IMR-90 (cell line): Measurements from ENCODE around the gene ID3. TPM values are rescaled to one million over a fixed set of nuclear protein-coding genes. Genes with fewer than 3 reads are reported as not detected.

Source experiments
- ATAC-seq: fragments of 200-7000 bp; cut with Tn5 transposase; 2 replicates; pipeline ENCODE4 v1.9.1; 2020; ENCODE audit warnings: low read depth, mild to moderate bottlenecking, moderate library complexity
- BruUV-seq: library from RNA; stranded (reverse); fragments of 400-500 nt; replicated peaks from 2 replicates; lab custom pipeline; 2021; lab: Mats Ljungman, UMichigan
- CTCF ChIA-PET: fragments of 300-600 bp; formaldehyde crosslinking; extraction: SDS; loops from one replicate; lab custom pipeline; 2021; ENCODE audit warnings: antibody characterized with exemption; lab: Yijun Ruan, JAX
- POLR2A ChIA-PET: fragments of 300-600 bp; sonication (Branson Sonifier 250); formaldehyde crosslinking; loops from one replicate; lab custom pipeline; 2022; ENCODE audit warnings: antibody characterized with exemption; ENCODE audit not compliant: unreplicated experiment; lab: Charles Lee
- DNase-seq: peaks from one replicate; pipeline ENCODE4 v3.0.0; 2013
- H2AFZ ChIP-seq: replicated peaks from 2 replicates; pipeline ENCODE3; 2013; ENCODE audit warnings: low read length, mild to moderate bottlenecking; ENCODE audit not compliant: poor library complexity
- H2AK5ac ChIP-seq: 2 replicates; pipeline ENCODE4 v1.6.1; 2013; ENCODE audit warnings: low read depth, low read length, inconsistent platforms
- H2AK9ac ChIP-seq: replicated peaks from 2 replicates; pipeline ENCODE3; 2013; ENCODE audit warnings: mild to moderate bottlenecking, low read depth, low read length, moderate library complexity; ENCODE audit not compliant: poor library complexity
- H2BK120ac ChIP-seq: 2 replicates; pipeline ENCODE4 v1.6.1; 2013; ENCODE audit warnings: low read depth, low read length, inconsistent platforms
- H2BK15ac ChIP-seq: 3 replicates; pipeline ENCODE4 v1.6.1; 2013; ENCODE audit warnings: low read depth, low read length, inconsistent platforms
- H2BK20ac ChIP-seq: 2 replicates; pipeline ENCODE4 v1.6.1; 2013; ENCODE audit warnings: low read depth, mild to moderate bottlenecking, inconsistent platforms, low read length, moderate library complexity
- H2BK5ac ChIP-seq: 2 replicates; pipeline ENCODE4 v1.6.1; 2013; ENCODE audit warnings: mild to moderate bottlenecking, low read depth, low read length, inconsistent platforms; ENCODE audit not compliant: poor library complexity, severe bottlenecking
- H3K14ac ChIP-seq: replicated peaks from 2 replicates; pipeline ENCODE4 v1.6.1; 2013; ENCODE audit warnings: low read depth, low read length, inconsistent platforms
- H3K18ac ChIP-seq: 2 replicates; pipeline ENCODE4 v1.6.1; 2013; ENCODE audit warnings: low read depth, low read length, control low read depth
- H3K23ac ChIP-seq: 2 replicates; pipeline ENCODE4 v1.6.1; 2013; ENCODE audit warnings: low read depth, low read length, inconsistent platforms
- H3K27ac ChIP-seq: 2 replicates; pipeline ENCODE4 v1.5.1; 2013; ENCODE audit warnings: mild to moderate bottlenecking, control low read depth, low read length; ENCODE audit not compliant: insufficient read depth
- H3K27me3 ChIP-seq: 2 replicates; pipeline ENCODE4 v1.6.1; 2013; ENCODE audit warnings: low read length; ENCODE audit not compliant: control insufficient read depth, insufficient read depth
- H3K36me3 ChIP-seq: 2 replicates; pipeline ENCODE4 v1.6.1; 2013; ENCODE audit warnings: low read length, mixed read lengths; ENCODE audit not compliant: control insufficient read depth, insufficient read depth
- H3K4ac ChIP-seq: 2 replicates; pipeline ENCODE4 v1.6.1; 2013; ENCODE audit warnings: low read depth, low read length, inconsistent platforms
- H3K4me1 ChIP-seq: 2 replicates; pipeline ENCODE4 v1.6.1; 2013; ENCODE audit warnings: low read length, mixed read lengths; ENCODE audit not compliant: control insufficient read depth, insufficient read depth
- H3K4me2 ChIP-seq: 2 replicates; pipeline ENCODE4 v1.6.1; 2013; ENCODE audit warnings: low read depth, mild to moderate bottlenecking, control low read depth, low read length, moderate library complexity
- H3K4me3 ChIP-seq: 2 replicates; pipeline ENCODE4 v1.5.1; 2013; ENCODE audit warnings: low read depth, mild to moderate bottlenecking, control low read depth, low read length, moderate library complexity; ENCODE audit not compliant: insufficient read depth
- H3K56ac ChIP-seq: 2 replicates; pipeline ENCODE4 v1.6.1; 2013; ENCODE audit warnings: low read length, inconsistent platforms; ENCODE audit not compliant: insufficient read depth; ENCODE audit errors: extremely low read depth
- H3K79me1 ChIP-seq, 2 experiments: 2 replicates each; pipeline ENCODE4 v1.6.1; 2013; ENCODE audit warnings: low read length in 2 of 2, inconsistent platforms in 1 of 2, low read depth in 1 of 2
- H3K9ac ChIP-seq: 2 replicates; pipeline ENCODE4 v1.6.1; 2013; ENCODE audit warnings: low read depth, low read length, control low read depth
- H3K9me1 ChIP-seq: 2 replicates; pipeline ENCODE4 v1.6.1; 2013; ENCODE audit warnings: low read length, inconsistent platforms; ENCODE audit not compliant: insufficient read depth
- H3K9me3 ChIP-seq: 2 replicates; pipeline ENCODE4 v1.6.1; 2013; ENCODE audit warnings: low read length; ENCODE audit not compliant: control insufficient read depth, insufficient read depth
- H4K20me1 ChIP-seq: 2 replicates; pipeline ENCODE4 v1.6.1; 2013; ENCODE audit warnings: low read length, inconsistent platforms; ENCODE audit not compliant: insufficient read depth
- H4K5ac ChIP-seq: 2 replicates; pipeline ENCODE4 v1.6.1; 2013; ENCODE audit warnings: mild to moderate bottlenecking, low read depth, low read length, control low read depth
- H4K8ac ChIP-seq, 2 experiments: 2 replicates each; pipeline ENCODE4 v1.6.1; 2013; ENCODE audit warnings: low read depth in 2 of 2, low read length in 2 of 2, control low read depth in 1 of 2, inconsistent platforms in 1 of 2
- H4K91ac ChIP-seq: 2 replicates; pipeline ENCODE4 v1.6.1; 2013; ENCODE audit warnings: low read depth, low read length, inconsistent platforms; ENCODE audit not compliant: insufficient read depth
- NFE2L2 ChIP-seq: fragments of 150-350 bp; IDR thresholded peaks from 2 replicates; pipeline ENCODE4 v1.6.1; 2016; ENCODE audit warnings: low read depth, mild to moderate bottlenecking, low read length
- RCOR1 ChIP-seq: IDR thresholded peaks from 2 replicates; pipeline ENCODE4 v1.6.1; 2012; ENCODE audit warnings: mild to moderate bottlenecking, low read length, improper control_type of control experiment; ENCODE audit not compliant: insufficient replicate concordance
- WGBS, 2 experiments: methylation state at CpG; one replicate each; pipeline versions ENCODE4 v1.1.5 to v1.1.7; 2013; ENCODE audit warnings: missing lambda C conversion rate in 2 of 2; ENCODE audit not compliant: insufficient read length in 1 of 2; ENCODE audit errors: extremely low coverage in 2 of 2; 5-methylcytosine and 5-hydroxymethylcytosine counted together
- dilution Hi-C: fragments of 300-500 bp; cut with HindIII; formaldehyde crosslinking; loops from one replicate; pipeline ENCODE4 v1.14.3; 2018; ENCODE audit warnings: low sequenced_read_pairs; ENCODE audit not compliant: unreplicated experiment
- in situ Hi-C: fragments of 300-500 bp; cut with MboI; formaldehyde crosslinking; loops from 3 replicates; pipeline ENCODE4 v1.14.3; 2019; ENCODE audit warnings: low sequenced_read_pairs, inconsistent platforms, mixed read lengths
- intact Hi-C: fragments of 100-400 bp; cut with micrococcal nuclease; formaldehyde crosslinking; loops from 2 replicates; pipeline ENCODE4 v1.10.0; 2022
- polyA plus RNA-seq, 3 experiments: library from polyadenylated mRNA; depleted of rRNA; stranded (reverse); fragments of >200 nt; gene quantifications; 2 replicates each; pipeline ENCODE4 v1.2.3, GENCODE V29; 2012; ENCODE audit warnings: low replicate concordance in 1 of 3
- total RNA-seq: library from RNA; depleted of rRNA; stranded (reverse); fragments of >200 nt; gene quantifications from 2 replicates; pipeline ENCODE4 v1.2.3, GENCODE V29; 2012

ID3 gene
- total and polyA plus RNA-seq, 2 of the 4 experiments (the other 2 are of a cell fraction): 109 to 304 TPM

DNA sequence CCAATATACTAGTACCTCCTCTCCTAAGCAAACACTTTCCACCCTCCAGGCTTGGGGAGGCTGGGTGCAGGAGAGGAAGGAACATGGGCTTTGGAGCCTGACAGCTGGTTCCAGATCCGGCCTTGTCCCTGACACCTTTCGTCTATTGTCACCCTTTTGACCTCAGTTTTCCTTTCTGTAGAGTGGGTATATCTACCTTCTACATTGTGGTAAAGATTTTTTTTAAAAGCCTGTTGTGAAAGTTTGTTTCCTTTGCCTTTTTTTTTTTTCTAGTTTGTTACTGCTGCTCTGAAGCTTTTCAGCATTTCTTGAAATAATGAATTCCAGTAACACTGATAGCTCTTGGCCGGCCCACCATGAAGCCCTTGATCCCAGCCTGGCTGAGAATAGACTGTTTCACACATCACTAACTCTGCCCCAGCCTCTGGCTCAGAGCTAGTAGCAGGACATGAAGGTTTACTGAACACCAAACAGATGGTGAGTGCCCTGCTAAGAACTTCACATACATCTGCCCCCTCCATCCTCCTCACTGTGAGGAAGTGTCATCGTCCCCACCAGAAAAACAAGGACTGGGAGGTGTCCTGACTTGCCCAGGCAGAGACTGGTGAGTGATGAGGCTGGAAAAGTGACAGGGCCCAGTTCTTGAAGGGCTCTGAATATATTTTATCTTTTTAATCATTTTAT, 33.0 kb upstream of the ID3 start:
- Histone ChIP-seq H3K4me1 (peaks cover 14% of the 10 kb centered on the region), H4K20me1 (no peaks in the 10 kb centered on the region), H3K27me3 (no peaks in the 10 kb centered on the region), H2AK9ac (peak overlapping the region; percentile 3), H4K5ac (peak overlapping the region; percentile 40), H3K4ac (peak overlapping the region; percentile 80), H2BK5ac (peak overlapping the region; percentile 43), H3K4me2 (no peak overlapping the region), H2BK15ac (peak overlapping the region; percentile 43; the same call in 2 of the 3 replicates), H2AFZ (peak overlapping the region; percentile 15), H3K23ac (peak overlapping the region; percentile 73), H3K4me3 (no peak overlapping the region), H3K36me3 (no peaks in the 10 kb centered on the region), H3K27ac (peak overlapping the region; percentile 12; the same call in 1 of the 2 replicates), H3K18ac (peak overlapping the region; percentile 26), H3K14ac (peak overlapping the region; percentile 73), H2BK20ac (peak overlapping the region; percentile 78), H3K9me1 (peaks cover 3% of the 10 kb centered on the region), H3K56ac (0 out of 2 replicates have a peak overlapping the region, but pooled peaks have one; percentile 2), H3K9me3 (no peaks in the 10 kb centered on the region), H2AK5ac (peak overlapping the region; percentile 87), H4K91ac (peak overlapping the region; percentile 74), H2BK120ac (peak overlapping the region; percentile 87), H3K79me1 (peaks cover 1 to 3% of the 10 kb centered on the region in 2 experiments; a peak in 2 of 4 replicates), H4K8ac (peak overlapping the region; percentile 20 to 90; a peak in 3 of 4 replicates), H3K9ac (no peak overlapping the region)
- in situ Hi-C loops: no loop called here
- peak; percentile 39 for ATAC-seq
- DNase-seq: no peak
- dilution Hi-C loops: no loop called here
- TF ChIP-seq NFE2L2 (no peak), RCOR1 (peak; percentile 60)
- POLR2A ChIA-PET: no interaction called here
- 63% methylated on average over 1 of the region's 4 CpGs; no CpG with 5 or more reads in 1 of the 2 experiments for WGBS, 2 experiments
- BruUV-seq: no TSS peak
- CTCF ChIA-PET: interaction anchor here (0.5 to 1.3 kb wide), 2 partner anchors 37 to 93 kb away, joined by 3 read pairs; no protein-coding TSS in a partner anchor
- intact Hi-C loops: no loop called here
